ENCODE data around the gene KCNJ4.
"Not testable (repeated sequence)": the region's sequence is repeated elsewhere in the genome, so short reads cannot be mapped to it uniquely, and the experiment has no call there.

Gene KCNJ4

DNA sequence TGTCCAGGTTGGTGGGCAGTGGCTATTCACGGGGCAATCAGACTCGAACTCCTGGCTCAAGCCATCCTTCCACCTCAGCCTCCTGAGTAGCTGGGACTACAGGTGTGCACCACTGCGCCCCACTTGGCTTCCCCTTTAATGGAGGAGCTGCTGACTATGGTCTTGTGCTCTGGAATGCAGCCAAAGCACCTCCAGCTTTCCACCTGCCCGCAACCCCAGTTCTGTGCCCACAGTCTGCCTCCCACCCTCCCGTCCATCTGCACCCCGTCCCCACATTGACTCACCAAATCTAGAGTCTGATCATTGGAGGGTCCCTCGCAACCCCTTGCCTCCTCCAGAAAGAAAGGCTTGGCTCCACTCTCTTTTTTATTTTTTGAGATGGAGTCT is 41.0 kb downstream of the KCNJ4 start:
- no peak overlapping the region for H3K27ac ChIP-seq
- H3K4me3 ChIP-seq (ENCODE audit: low read depth, low read length) = no peak overlapping the region
- no peak for TF ChIP-seq CTCF (IDR thresholded peaks at IDR 0.05; ENCODE audit: low read depth, low read length, missing control alignments)
- in situ Hi-C loops (cut with HindIII; ENCODE audit: low pct_ligation_motif_present, low sequenced_read_pairs) = no loop called here
- no peak for DNase-seq
- no peaks in the 10 kb centered on the region for H3K36me3 ChIP-seq (replicated peaks)
- H3K27me3 ChIP-seq (replicated peaks) = no peaks in the 10 kb centered on the region

GRCh38 chr22:38413085-38414008 is 41.7 kb downstream of the KCNJ4 start:
- in situ Hi-C loops (cut with HindIII; ENCODE audit: low pct_ligation_motif_present, low sequenced_read_pairs) = no loop called here
- TF ChIP-seq CTCF (IDR thresholded peaks at IDR 0.05; ENCODE audit: low read depth, low read length, missing control alignments) = no peak
- Histone ChIP-seq H3K27me3 (replicated peaks) (no peaks in the 10 kb centered on the region), H3K27ac (no peak overlapping the region), H3K4me3 (ENCODE audit: low read depth, low read length) (no peak overlapping the region), H3K36me3 (replicated peaks) (no peaks in the 10 kb centered on the region)
- DNase-seq = no peak

- Histone ChIP-seq H3K4me3 (ENCODE audit: low read depth, low read length) (no peak overlapping the region), H3K27ac (no peak overlapping the region), H3K36me3 (replicated peaks) (no peaks in the 10 kb centered on the region), H3K27me3 (replicated peaks) (no peaks in the 10 kb centered on the region)
- peak; percentile 58 for TF ChIP-seq CTCF (IDR thresholded peaks at IDR 0.05; ENCODE audit: low read depth, low read length, missing control alignments)
- in situ Hi-C loops (cut with HindIII; ENCODE audit: low pct_ligation_motif_present, low sequenced_read_pairs) = no loop called here
- no peak for DNase-seq
These were observed 42.4 kb downstream of the KCNJ4 start for GRCh38 chr22:38412435-38413084.

GRCh38 chr22:38411016-38411415 is 44.0 kb downstream of the KCNJ4 start:
- no peak for TF ChIP-seq CTCF (IDR thresholded peaks at IDR 0.05; ENCODE audit: low read depth, low read length, missing control alignments)
- no peak overlapping the region for H3K4me3 ChIP-seq (ENCODE audit: low read depth, low read length)
- H3K27ac ChIP-seq = no peak overlapping the region
- no peaks in the 10 kb centered on the region for H3K36me3 ChIP-seq (replicated peaks)
- in situ Hi-C loops (cut with HindIII; ENCODE audit: low pct_ligation_motif_present, low sequenced_read_pairs) = no loop called here
- no peak for DNase-seq
- no peaks in the 10 kb centered on the region for H3K27me3 ChIP-seq (replicated peaks)

GRCh38 chr22:38409916-38410315 is 45.1 kb downstream of the KCNJ4 start:
- in situ Hi-C loops (cut with HindIII; ENCODE audit: low pct_ligation_motif_present, low sequenced_read_pairs); H3K36me3 ChIP-seq (replicated peaks); H3K27ac ChIP-seq; DNase-seq; H3K27me3 ChIP-seq (replicated peaks); H3K4me3 ChIP-seq (ENCODE audit: low read depth, low read length): not testable (repeated sequence)

DNA sequence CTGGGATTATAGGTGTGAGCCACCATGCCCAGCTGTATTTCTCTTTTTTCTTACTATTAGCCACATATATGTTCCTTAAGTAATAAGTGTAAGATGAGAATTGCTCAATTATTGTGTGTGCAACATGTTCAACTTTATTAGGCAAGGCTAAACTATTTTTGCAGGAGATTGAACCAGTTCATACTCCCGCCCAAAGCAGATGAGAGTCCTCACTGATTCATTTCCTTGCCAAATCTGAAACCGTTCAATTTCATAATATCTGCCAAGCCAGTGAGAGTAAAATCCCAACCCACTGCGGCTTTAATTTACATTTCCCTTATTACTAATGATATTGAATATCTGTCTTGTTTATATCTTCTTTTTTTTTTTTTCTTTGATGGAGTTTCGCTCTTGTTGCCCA is 48.4 kb downstream of the KCNJ4 start:
- Histone ChIP-seq H3K27me3 (replicated peaks) (no peaks in the 10 kb centered on the region), H3K36me3 (replicated peaks) (no peaks in the 10 kb centered on the region), H3K27ac (no peak overlapping the region), H3K4me3 (ENCODE audit: low read depth, low read length) (no peak overlapping the region)
- in situ Hi-C loops (cut with HindIII; ENCODE audit: low pct_ligation_motif_present, low sequenced_read_pairs) = no loop called here
- TF ChIP-seq CTCF (IDR thresholded peaks at IDR 0.05; ENCODE audit: low read depth, low read length, missing control alignments) = no peak
- no peak for DNase-seq

Measured in brain microvascular endothelial cell (primary cell).